ENCODE data around the gene OSGEP.

- no peak for TF ChIP-seq CTCF (conservative IDR thresholded peaks at IDR 0.05; ENCODE audit: low read length)
- no peak for TF ChIP-seq EZH2phosphoT487 (IDR thresholded peaks at IDR 0.05; ENCODE audit: borderline replicate concordance, low read depth, low read length)
Observed at GRCh38 chr14:20438664-20439063, 15.9 kb downstream of the OSGEP start.
